Activated CD8-positive, alpha-beta T cell treated with anti-CD3 and anti-CD28 coated beads for 36 hours (primary cell): ENCODE results near the gene ABCD3. TPM values are rescaled to one million over a fixed set of nuclear protein-coding genes. Genes with fewer than 3 reads are reported as not detected.

Experiments used
- ATAC-seq: fragments of 200-7000 bp; cut with Tn5 transposase; one replicate; pipeline ENCODE4 v1.10.0; 2021; ENCODE audit warnings: mild to moderate bottlenecking, moderate library complexity
- CTCF ChIA-PET: fragments of 350-600 bp; sonication (Branson Sonifier 250); formaldehyde crosslinking; loops from one replicate; lab custom pipeline; 2021; ENCODE audit warnings: antibody characterized with exemption; lab: Charles Lee
- POLR2A ChIA-PET: fragments of 350-600 bp; sonication (Branson Sonifier 250); formaldehyde crosslinking; loops from one replicate; lab custom pipeline; 2021; ENCODE audit warnings: antibody characterized with exemption; lab: Charles Lee
- DNase-seq: peaks from one replicate; pipeline ENCODE4 v3.0.0-alpha.2; 2020
- H3K27ac Mint-ChIP-seq: one replicate; pipeline ENCODE4 v1.8.0; 2021; ENCODE audit warnings: mild to moderate bottlenecking, mixed read lengths
- H3K27me3 Mint-ChIP-seq: one replicate; pipeline ENCODE4 v1.8.0; 2021; ENCODE audit warnings: mixed read lengths
- H3K36me3 Mint-ChIP-seq: one replicate; pipeline ENCODE4 v1.8.0; 2021; ENCODE audit warnings: low read depth, mixed read lengths
- H3K4me1 Mint-ChIP-seq: one replicate; pipeline ENCODE4 v1.8.0; 2021; ENCODE audit warnings: low read depth, mixed read lengths
- H3K4me3 Mint-ChIP-seq: one replicate; pipeline ENCODE4 v1.8.0; 2021; ENCODE audit warnings: mild to moderate bottlenecking, moderate library complexity, mixed read lengths
- H3K9me3 Mint-ChIP-seq: one replicate; pipeline ENCODE4 v1.8.0; 2021; ENCODE audit warnings: mixed read lengths
- CTCF ChIP-seq: fragments of 200-600 bp; IDR thresholded peaks from one replicate; pipeline ENCODE4 v1.8.0; 2022; ENCODE audit warnings: antibody characterized with exemption, mild to moderate bottlenecking
- intact Hi-C: fragments of 100-400 bp; cut with micrococcal nuclease; formaldehyde crosslinking; loops from one replicate; pipeline ENCODE4 v1.10.0; 2022
- total RNA-seq, 2 experiments: library from RNA; stranded (reverse); gene quantifications; one replicate each; pipeline ENCODE4 v1.2.3, GENCODE V29; 2021

ABCD3 gene
- total RNA-seq, 2 experiments from 2014 or later: 31.3 to 31.9 TPM

DNA sequence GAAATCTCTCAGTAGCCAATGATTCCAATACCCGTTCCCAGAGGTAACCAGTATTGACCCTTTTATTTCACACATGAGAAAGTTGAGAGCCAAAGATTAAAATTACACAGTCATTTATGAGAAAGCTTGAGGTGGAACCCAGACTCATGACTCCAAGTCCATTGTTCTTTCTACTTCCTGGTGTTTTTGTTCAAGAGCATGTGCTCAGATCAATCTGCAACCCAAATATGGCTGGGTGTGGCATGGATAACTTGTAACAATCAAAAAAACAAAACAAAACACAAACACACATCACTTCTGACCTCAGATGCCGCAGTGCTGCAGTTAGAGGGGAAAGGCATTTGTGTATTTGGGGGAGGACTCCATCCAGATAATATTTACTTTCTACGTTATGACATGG lies 18.7 kb upstream of the ABCD3 start:
- Mint-ChIP-seq H3K4me3 (no peak overlapping the region), H3K27ac (no peak overlapping the region), H3K4me1 (no peaks in the 10 kb centered on the region), H3K36me3 (no peaks in the 10 kb centered on the region), H3K9me3 (no peaks in the 10 kb centered on the region), H3K27me3 (peaks cover 11% of the 10 kb centered on the region)
- DNase-seq (no peak), ATAC-seq (no peak)
- intact Hi-C loops: no loop called here
- no peak for TF ChIP-seq CTCF
- ChIA-PET CTCF (no interaction called here), POLR2A (no interaction called here)

- H3K4me3 Mint-ChIP-seq: no peak overlapping the region
- ChIA-PET POLR2A (no interaction called here), CTCF (no interaction called here)
- no peak overlapping the region for H3K27ac Mint-ChIP-seq
- H3K9me3 Mint-ChIP-seq: no peaks in the 10 kb centered on the region
- intact Hi-C loops: no loop called here
- no peak for TF ChIP-seq CTCF
- no peaks in the 10 kb centered on the region for H3K36me3 Mint-ChIP-seq
- H3K4me1 Mint-ChIP-seq: no peaks in the 10 kb centered on the region
- H3K27me3 Mint-ChIP-seq: peaks cover 11% of the 10 kb centered on the region
- no peak for DNase-seq
- no peak for ATAC-seq
These were observed 17.0 kb upstream of the ABCD3 start for GRCh38 chr1:94401206-94401605.

- no peak for ATAC-seq
- H3K36me3 Mint-ChIP-seq: no peaks in the 10 kb centered on the region
- no peaks in the 10 kb centered on the region for H3K9me3 Mint-ChIP-seq
- DNase-seq: no peak
- intact Hi-C loops: no loop called here
- H3K4me1 Mint-ChIP-seq: peaks cover 5% of the 10 kb centered on the region
- no peak overlapping the region for H3K4me3 Mint-ChIP-seq
- H3K27ac Mint-ChIP-seq: no peak overlapping the region
- ChIA-PET POLR2A (no interaction called here), CTCF (interaction anchor here (0.9 to 1.7 kb wide), 2 partner anchors 9 to 75 kb away, joined by 3 read pairs; no protein-coding TSS in a partner anchor)
- peaks cover 8% of the 10 kb centered on the region for H3K27me3 Mint-ChIP-seq
- TF ChIP-seq CTCF: no peak
These were observed 11.7 kb upstream of the ABCD3 start for GRCh38 chr1:94406446-94406845.

- CTCF ChIA-PET: no interaction called here
These were observed 9.9 kb upstream of the ABCD3 start for GRCh38 chr1:94408104-94408830.

More at GRCh38 chr1:94408104-94408830, 9.9 kb upstream of the ABCD3 start:
- H3K27me3 Mint-ChIP-seq: peaks cover 4% of the 10 kb centered on the region
- peaks cover 5% of the 10 kb centered on the region for H3K4me1 Mint-ChIP-seq
- no peak overlapping the region for H3K27ac Mint-ChIP-seq
- no peaks in the 10 kb centered on the region for H3K9me3 Mint-ChIP-seq
- intact Hi-C loops: no loop called here
- no peaks in the 10 kb centered on the region for H3K36me3 Mint-ChIP-seq
- POLR2A ChIA-PET: interaction anchor here (1.1 kb wide), 1 partner anchor 12 kb away, joined by 3 read pairs; no protein-coding TSS in a partner anchor
- DNase-seq: no peak
- ATAC-seq: no peak
- no peak overlapping the region for H3K4me3 Mint-ChIP-seq
- TF ChIP-seq CTCF: no peak
